Psoas muscle (tissue), 8 donors: Measurements from ENCODE around the gene TMEM273. TPM values are rescaled to one million over a fixed set of nuclear protein-coding genes. Genes with fewer than 3 reads are reported as not detected.

Experiments
- ATAC-seq, 4 donors: fragments of 200-7000 bp; cut with Tn5 transposase; one replicate each; pipeline ENCODE4 v1.9.1; 2020; ENCODE audit warnings: moderate library complexity in 3 of 4, mild to moderate bottlenecking in 2 of 4
- DNase-seq, 2 donors: peaks; one replicate each; pipeline ENCODE4 v3.0.0-alpha.2; 2020
- H3K27ac ChIP-seq: fragments of 200-600 bp; one replicate; pipeline ENCODE4 v1.8.0; 2022
- H3K27me3 ChIP-seq, 3 donors: fragments of 200-600 bp in 1 of 3; one replicate each; pipeline versions ENCODE4 v1.6.1 to v1.8.0; 2013 to 2022; ENCODE audit warnings: low read length in 2 of 3, mild to moderate bottlenecking in 2 of 3, moderate library complexity in 1 of 3; ENCODE audit not compliant: insufficient read depth in 3 of 3
- H3K36me3 ChIP-seq, 2 donors: fragments of 200-600 bp in 1 of 2; one replicate each; pipeline versions ENCODE4 v1.6.1 to v1.8.0; 2013 to 2022; ENCODE audit warnings: low read depth in 1 of 2, mild to moderate bottlenecking in 1 of 2, moderate library complexity in 1 of 2; ENCODE audit not compliant: insufficient read depth in 1 of 2
- H3K4me1 ChIP-seq: fragments of 200-600 bp; one replicate; pipeline ENCODE4 v1.8.0; 2022
- H3K4me3 ChIP-seq: fragments of 200-600 bp; one replicate; pipeline ENCODE4 v1.8.0; 2022; ENCODE audit warnings: mild to moderate bottlenecking
- H3K9me3 ChIP-seq: fragments of 200-600 bp; one replicate; pipeline ENCODE4 v1.8.0; 2022
- CTCF ChIP-seq: fragments of 200-600 bp; IDR thresholded peaks from one replicate; pipeline ENCODE4 v1.8.0; 2022; ENCODE audit warnings: antibody characterized with exemption
- WGBS, 3 donors: extraction: QIAGEN DNeasy Blood & Tissue Kit; methylation state at CpG; one replicate each; pipeline versions ENCODE4 v1.1.6 to v1.1.7; 2013; 5-methylcytosine and 5-hydroxymethylcytosine counted together
- intact Hi-C, 2 donors: fragments of 100-400 bp; cut with DNase I; formaldehyde crosslinking; loops; one replicate each; pipeline versions ENCODE4 v1.11.0 to v1.14.2; 2022
- long read RNA-seq, 2 donors: library from polyadenylated mRNA; unstranded; transcript quantifications; one replicate each; pipeline ENCODE4 v2.0.0, GENCODE V29; 2021
- polyA plus RNA-seq, 3 donors: library from polyadenylated mRNA; stranded (reverse); fragments of 200-250 nt; gene quantifications; one replicate each; pipeline ENCODE4 v1.2.3, GENCODE V29; 2013
- total RNA-seq, 4 donors: library from RNA; stranded (reverse); fragmentation: NEBNext Ultra II Directional in 2 of 4; extraction: Animal tissue kit (Norgen Biotek cat#: 25700) in 2 of 4; gene quantifications; one replicate each; pipeline versions ENCODE4 v1.2.1 to v1.2.4, GENCODE V29; 2021 to 2023
- donor health status: healthy with polysubstance abuse.
- donor health status: DM: no; HTN: no; CAD: no; lungs with moderate emphysema.
- donor health status: Bipolar disorder and iron deficiency.
- donor health status: healthy.
- donor health status: DM: yes; HTN: yes; CAD: no.
- donor health status: DM: no; HTN: no; CAD: no.
- donor health status: DM: no; HTN: no; CAD: no.
- donor health status: DM: yes; HTN: yes; CAD: no.

Gene TMEM273
- total RNA-seq = 10 to 100 TPM in 1 of 4 donors, 1 to 10 TPM in 3; 3.5 to 12.0 (median 6.0) TPM
- polyA plus RNA-seq = 1 to 10 TPM; 7.0 to 9.1 (median 7.7) TPM
- long read RNA-seq, donor 1, partial matches to known transcripts = 0 of 3 reads
- long read RNA-seq, donor 1, other reads (novel, unspliced or antisense) = 2 of 3 reads
- long read RNA-seq, donor 2, partial matches to known transcripts = 0 of 1 reads
- long read RNA-seq, donor 2, other reads (novel, unspliced or antisense) = 1 of 1 reads

DNA sequence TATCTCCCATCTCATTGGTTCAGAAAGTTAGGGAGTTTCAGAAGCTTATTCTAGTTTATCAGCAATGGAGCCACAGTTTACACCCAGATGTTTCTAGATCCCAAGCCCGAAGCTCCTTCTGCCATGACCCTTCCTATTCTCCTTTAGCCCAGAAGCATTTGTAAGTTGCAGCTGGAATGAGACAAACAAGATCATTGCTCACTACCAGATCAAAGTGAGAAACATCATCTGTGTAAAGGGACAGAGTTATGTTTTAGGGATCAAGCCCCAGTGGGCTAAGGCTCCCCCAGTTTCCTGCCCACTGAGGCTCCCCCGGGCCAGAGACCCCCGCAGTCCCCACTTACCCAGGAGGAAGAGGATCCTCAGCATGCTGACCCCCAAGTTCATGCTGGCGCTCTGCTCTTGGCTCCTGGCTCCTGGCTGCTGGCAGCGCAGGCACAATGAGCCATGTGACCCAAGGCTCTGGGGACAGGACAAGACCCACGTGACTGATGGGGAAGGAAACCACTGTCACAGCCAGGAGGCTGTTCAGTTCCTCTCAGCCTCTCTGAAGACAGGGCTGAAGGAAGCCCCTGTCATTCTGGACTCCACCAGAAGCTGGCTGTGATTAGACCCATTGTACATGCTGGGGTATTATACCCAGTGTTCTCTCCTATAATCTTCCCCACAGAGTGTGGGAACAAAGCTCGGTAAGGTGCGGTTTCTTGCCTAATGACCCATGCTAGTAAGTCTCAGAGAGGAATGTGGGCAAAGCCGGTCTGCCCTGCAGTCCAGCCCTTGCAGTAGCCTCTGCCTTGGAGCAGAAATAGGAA is at the start of gene TMEM273:
TSS of gene TMEM273 (minus strand) at position 442 of the 812 bp plus-strand sequence. CDS start at position 387, 55 bp downstream.
- DNase-seq = peak; percentile 64 to 84
- H3K4me3 ChIP-seq = peak within 1 kb of the TSS; percentile 56
- WGBS, 3 donors = 31 to 44% (median 35%) methylated on average over 9 of the region's 9 CpGs
- H3K36me3 ChIP-seq = no peaks in the 10 kb centered on the region
- intact Hi-C loops = no loop called here
- no peak for TF ChIP-seq CTCF
- peak; percentile 77 to 94 (median 90) for ATAC-seq
- H3K9me3 ChIP-seq = no peaks in the 10 kb centered on the region
- H3K27ac ChIP-seq = peak within 1 kb of the TSS; percentile 60
- H3K4me1 ChIP-seq = peaks cover 13% of the 10 kb centered on the region
- H3K27me3 ChIP-seq = no peaks in the 10 kb centered on the region

- DNase-seq (no peak), ATAC-seq (no peak)
- TF ChIP-seq CTCF = no peak
- no peaks in the 10 kb centered on the region for H3K27me3 ChIP-seq
- no peak overlapping the region for H3K27ac ChIP-seq
- H3K4me1 ChIP-seq = no peaks in the 10 kb centered on the region
- H3K9me3 ChIP-seq = no peaks in the 10 kb centered on the region
- 65 to 89% (median 79%) methylated on average over 1 of the region's 1 CpG for WGBS, 3 donors
- no peaks in the 10 kb centered on the region for H3K36me3 ChIP-seq
- no peak overlapping the region for H3K4me3 ChIP-seq
- intact Hi-C loops = no loop called here
Measured at GRCh38 chr10:49237985-49238384, 49.8 kb upstream of the TMEM273 start.

GRCh38 chr10:49235392-49235791 is 47.2 kb upstream of the TMEM273 start:
- H3K27ac ChIP-seq = no peak overlapping the region
- no peak for DNase-seq
- no peaks in the 10 kb centered on the region for H3K9me3 ChIP-seq
- H3K27me3 ChIP-seq = no peaks in the 10 kb centered on the region
- H3K4me1 ChIP-seq = no peaks in the 10 kb centered on the region
- intact Hi-C loops = no loop called here
- no peak overlapping the region for H3K4me3 ChIP-seq
- H3K36me3 ChIP-seq = no peaks in the 10 kb centered on the region
- no peak for TF ChIP-seq CTCF
- ATAC-seq = no peak

GRCh38 chr10:49231086-49231820 is 43.1 kb upstream of the TMEM273 start:
- Histone ChIP-seq H3K27me3 (no peaks in the 10 kb centered on the region), H3K36me3 (no peaks in the 10 kb centered on the region), H3K27ac (no peak overlapping the region), H3K9me3 (no peaks in the 10 kb centered on the region), H3K4me3 (no peak overlapping the region), H3K4me1 (no peaks in the 10 kb centered on the region)
- TF ChIP-seq CTCF = no peak
- intact Hi-C loops = loop anchor here in 1 of 2 donors (5.0 kb wide), 1 partner anchor 36 kb away; no protein-coding TSS in a partner anchor
- WGBS, 3 donors = 31 to 42% (median 40%) methylated on average over 5 of the region's 5 CpGs
- ATAC-seq (no peak), DNase-seq (no peak)
